Measurements from ENCODE around the gene MAPKAP1. TPM values are rescaled to one million over a fixed set of nuclear protein-coding genes. Genes with fewer than 3 reads are reported as not detected.

MAPKAP1 gene
- 69.4 TPM for polyA plus RNA-seq (2013, experiment 1 of 2)
- polyA plus RNA-seq (2013, experiment 2 of 2) = 69.2 TPM

DNA sequence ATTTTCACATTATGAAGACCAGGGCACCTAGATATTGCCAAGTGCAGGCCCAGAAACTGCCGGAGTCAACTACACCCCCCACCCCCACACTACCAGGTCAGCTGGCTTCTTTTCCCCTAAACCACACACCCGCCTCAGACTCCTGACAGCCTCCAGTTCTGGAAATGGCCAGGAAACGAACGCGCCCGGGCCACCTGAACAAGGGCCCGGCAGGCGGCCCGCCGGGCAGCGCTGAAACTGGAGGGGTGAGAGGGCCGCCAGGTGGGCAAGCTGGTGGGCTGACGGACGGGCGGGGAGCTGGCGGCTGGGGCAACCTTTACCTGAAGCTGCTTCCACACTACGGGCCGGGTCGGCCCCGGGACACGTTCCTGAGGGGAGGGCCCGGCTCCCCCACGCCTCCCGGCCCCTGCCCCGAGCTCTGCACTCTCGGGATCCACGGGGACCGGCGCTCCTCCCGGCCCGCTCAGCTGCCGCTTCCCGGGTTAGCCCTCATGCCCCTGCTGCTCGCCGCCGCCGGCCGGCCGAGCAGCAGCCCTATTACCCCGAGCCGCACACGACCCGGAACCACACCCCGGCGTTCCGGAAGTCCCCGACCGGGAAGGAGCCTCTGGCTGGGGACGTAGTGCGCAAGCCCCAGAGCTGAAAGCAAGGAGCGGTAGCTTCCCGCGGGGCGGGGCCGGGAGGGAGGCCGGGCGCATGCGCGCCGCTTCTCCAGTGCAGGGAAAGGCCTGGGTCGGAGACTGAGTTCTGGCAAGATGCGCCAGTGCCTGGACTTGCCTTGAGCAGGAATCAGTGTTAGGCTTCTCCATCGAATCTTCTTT lies at the start of gene MAPKAP1:
TSS of gene MAPKAP1 (minus strand) at position 558 of the 821 bp plus-strand sequence. CDS start 34,634 bp downstream, outside the sequence.
- Histone ChIP-seq H3K9me3 (ENCODE audit: insufficient read depth, low read depth, low read length) (no peaks in the 10 kb centered on the region), H3K27me3 (ENCODE audit: insufficient read depth, low read length) (no peaks in the 10 kb centered on the region), H3K36me3 (ENCODE audit: insufficient read depth, low read length) (no peaks in the 10 kb centered on the region), H3K9ac (ENCODE audit: low read depth, low read length) (peak within 1 kb of the TSS; percentile 86), H3K4me1 (ENCODE audit: insufficient read depth, low read length) (peaks cover 14% of the 10 kb centered on the region), H3K27ac (ENCODE audit: low read depth, low read length) (peak within 1 kb of the TSS; percentile 70), H3K4me3 (ENCODE audit: low read length) (peak within 1 kb of the TSS; percentile 92)
- under 1% methylated on average over 63 of the region's 63 CpGs for WGBS

DNA sequence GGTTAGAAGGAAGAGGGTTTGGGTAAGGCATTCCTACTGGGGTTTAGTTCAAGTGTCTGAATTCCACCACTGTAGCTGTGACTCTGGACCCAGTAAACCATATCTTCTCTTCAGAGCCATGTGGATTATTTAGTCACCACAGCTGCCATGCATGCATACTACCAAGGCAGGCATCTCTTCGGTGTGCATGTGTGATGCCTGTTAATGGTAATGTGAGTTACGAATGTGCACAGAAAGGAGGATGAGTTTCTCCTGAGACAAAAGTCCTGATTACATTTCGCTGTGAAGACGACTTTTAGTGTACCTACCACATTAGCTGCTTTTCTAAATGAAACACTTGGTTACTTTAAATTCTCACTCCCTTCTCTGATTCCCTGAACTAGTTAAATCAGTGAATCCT lies 49.5 kb upstream of the MAPKAP1 start:
- peaks cover 100% of the 10 kb centered on the region for H3K4me1 ChIP-seq (ENCODE audit: insufficient read depth, low read length)
- H3K9me3 ChIP-seq (ENCODE audit: insufficient read depth, low read depth, low read length) = no peaks in the 10 kb centered on the region
- no peak overlapping the region for H3K4me3 ChIP-seq (ENCODE audit: low read length)
- 90% methylated on average over 4 of the region's 4 CpGs for WGBS
- no peaks in the 10 kb centered on the region for H3K27me3 ChIP-seq (ENCODE audit: insufficient read depth, low read length)
- H3K27ac ChIP-seq (ENCODE audit: low read depth, low read length) = peak overlapping the region; percentile 2; the same call in 1 of the 2 replicates
- H3K9ac ChIP-seq (ENCODE audit: low read depth, low read length) = no peak overlapping the region
- H3K36me3 ChIP-seq (ENCODE audit: insufficient read depth, low read length) = peaks cover 2% of the 10 kb centered on the region; the same call in 1 of the 2 replicates

DNA sequence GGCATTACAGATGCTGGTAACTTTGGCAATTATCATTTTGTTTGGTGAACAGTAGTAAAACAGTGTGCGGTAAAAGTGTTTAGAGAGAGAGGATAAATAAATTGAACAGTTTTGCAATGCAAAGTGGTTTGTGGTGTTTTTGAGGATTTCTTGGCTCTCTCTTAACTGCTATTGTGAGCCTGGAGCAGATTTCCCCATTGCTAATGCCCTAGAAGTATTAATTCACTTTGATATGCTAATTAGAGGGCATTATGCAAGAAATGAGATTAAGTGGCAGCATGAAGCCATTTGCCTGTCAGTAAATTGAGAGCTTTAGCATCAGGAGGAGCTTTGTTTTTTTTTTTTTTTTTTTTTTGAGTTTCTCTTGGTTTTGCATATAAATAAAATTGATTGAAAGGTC lies 48.3 kb upstream of the MAPKAP1 start:
- Histone ChIP-seq H3K4me3 (ENCODE audit: low read length) (peak overlapping the region; percentile 2; the same call in 1 of the 2 replicates), H3K27ac (ENCODE audit: low read depth, low read length) (peak overlapping the region; percentile 7; the same call in 1 of the 2 replicates), H3K27me3 (ENCODE audit: insufficient read depth, low read length) (no peaks in the 10 kb centered on the region), H3K9me3 (ENCODE audit: insufficient read depth, low read depth, low read length) (no peaks in the 10 kb centered on the region), H3K9ac (ENCODE audit: low read depth, low read length) (no peak overlapping the region), H3K36me3 (ENCODE audit: insufficient read depth, low read length) (peaks cover 8% of the 10 kb centered on the region), H3K4me1 (ENCODE audit: insufficient read depth, low read length) (peaks cover 100% of the 10 kb centered on the region)
- WGBS = 11% methylated on average over 1 of the region's 1 CpG

GRCh38 chr9:125754096-125754495 lies 47.1 kb upstream of the MAPKAP1 start:
- H3K9ac ChIP-seq (ENCODE audit: low read depth, low read length) = no peak overlapping the region
- H3K36me3 ChIP-seq (ENCODE audit: insufficient read depth, low read length) = peaks cover 14% of the 10 kb centered on the region
- H3K27me3 ChIP-seq (ENCODE audit: insufficient read depth, low read length) = no peaks in the 10 kb centered on the region
- peak overlapping the region; percentile 9; the same call in 1 of the 2 replicates for H3K27ac ChIP-seq (ENCODE audit: low read depth, low read length)
- H3K4me3 ChIP-seq (ENCODE audit: low read length) = no peak overlapping the region
- no peaks in the 10 kb centered on the region for H3K9me3 ChIP-seq (ENCODE audit: insufficient read depth, low read depth, low read length)
- WGBS = no CpG with 5 or more reads among the region's 2 CpGs
- H3K4me1 ChIP-seq (ENCODE audit: insufficient read depth, low read length) = peaks cover 100% of the 10 kb centered on the region

DNA sequence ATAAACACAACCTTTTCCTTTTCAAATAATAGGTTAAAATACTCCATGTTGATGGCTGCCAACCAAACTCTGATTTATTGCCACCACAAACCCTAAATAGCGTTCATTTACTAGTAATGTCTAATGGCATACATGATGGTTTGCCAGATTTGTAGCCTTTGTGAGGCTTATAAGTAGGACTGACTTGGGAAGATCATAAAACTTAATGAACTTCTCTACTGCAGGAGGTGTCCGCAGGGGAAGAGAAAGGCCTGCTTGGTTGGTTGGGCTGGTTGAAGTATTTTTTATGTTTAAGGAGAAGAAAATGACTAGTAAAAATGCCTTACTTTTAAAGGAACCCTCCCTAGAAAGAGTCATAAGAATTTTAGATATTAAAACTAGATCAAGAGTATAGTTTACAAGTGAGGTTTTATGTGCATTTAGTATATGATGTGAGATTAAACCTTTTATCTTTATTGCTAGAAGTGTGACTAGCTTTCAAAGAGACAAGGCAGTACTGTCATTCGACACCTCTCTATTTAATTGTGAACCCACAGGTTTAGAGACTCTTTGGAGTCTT lies 45.1 kb upstream of the MAPKAP1 start:
- Histone ChIP-seq H3K4me3 (ENCODE audit: low read length) (peak overlapping the region; percentile 7; the same call in 1 of the 2 replicates), H3K36me3 (ENCODE audit: insufficient read depth, low read length) (peaks cover 17% of the 10 kb centered on the region), H3K27me3 (ENCODE audit: insufficient read depth, low read length) (no peaks in the 10 kb centered on the region), H3K9ac (ENCODE audit: low read depth, low read length) (no peak overlapping the region), H3K27ac (ENCODE audit: low read depth, low read length) (peak overlapping the region; percentile 27; the same call in 1 of the 2 replicates), H3K4me1 (ENCODE audit: insufficient read depth, low read length) (peaks cover 83% of the 10 kb centered on the region), H3K9me3 (ENCODE audit: insufficient read depth, low read depth, low read length) (no peaks in the 10 kb centered on the region)
- 61% methylated on average over 3 of the region's 3 CpGs for WGBS

DNA sequence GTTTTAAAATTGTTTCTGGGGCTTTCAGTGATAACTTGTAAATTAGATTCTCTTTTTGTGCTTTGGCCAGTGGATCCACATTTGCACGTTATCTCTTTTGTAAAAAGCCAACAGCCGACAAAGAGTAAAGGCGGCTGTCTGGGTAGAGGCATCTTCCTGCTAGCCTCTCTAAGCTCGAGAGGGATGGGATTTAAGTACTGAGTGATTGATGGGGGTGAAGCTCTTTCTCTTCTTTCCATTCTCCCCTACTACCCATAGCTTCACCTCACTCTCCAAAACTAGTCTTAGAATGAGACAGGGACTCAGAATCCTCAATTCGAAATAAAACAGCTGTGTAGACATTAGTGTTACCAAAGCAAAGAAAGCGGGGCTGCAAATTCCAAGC lies 43.6 kb upstream of the MAPKAP1 start:
- H3K27me3 ChIP-seq (ENCODE audit: insufficient read depth, low read length) = no peaks in the 10 kb centered on the region
- no peak overlapping the region for H3K9ac ChIP-seq (ENCODE audit: low read depth, low read length)
- H3K9me3 ChIP-seq (ENCODE audit: insufficient read depth, low read depth, low read length) = no peaks in the 10 kb centered on the region
- peak overlapping the region; percentile 91 for H3K4me3 ChIP-seq (ENCODE audit: low read length)
- peaks cover 17% of the 10 kb centered on the region for H3K36me3 ChIP-seq (ENCODE audit: insufficient read depth, low read length)
- 31% methylated on average over 5 of the region's 6 CpGs for WGBS
- H3K4me1 ChIP-seq (ENCODE audit: insufficient read depth, low read length) = peaks cover 68% of the 10 kb centered on the region
- H3K27ac ChIP-seq (ENCODE audit: low read depth, low read length) = peak overlapping the region; percentile 55; the same call in 1 of the 2 replicates

DNA sequence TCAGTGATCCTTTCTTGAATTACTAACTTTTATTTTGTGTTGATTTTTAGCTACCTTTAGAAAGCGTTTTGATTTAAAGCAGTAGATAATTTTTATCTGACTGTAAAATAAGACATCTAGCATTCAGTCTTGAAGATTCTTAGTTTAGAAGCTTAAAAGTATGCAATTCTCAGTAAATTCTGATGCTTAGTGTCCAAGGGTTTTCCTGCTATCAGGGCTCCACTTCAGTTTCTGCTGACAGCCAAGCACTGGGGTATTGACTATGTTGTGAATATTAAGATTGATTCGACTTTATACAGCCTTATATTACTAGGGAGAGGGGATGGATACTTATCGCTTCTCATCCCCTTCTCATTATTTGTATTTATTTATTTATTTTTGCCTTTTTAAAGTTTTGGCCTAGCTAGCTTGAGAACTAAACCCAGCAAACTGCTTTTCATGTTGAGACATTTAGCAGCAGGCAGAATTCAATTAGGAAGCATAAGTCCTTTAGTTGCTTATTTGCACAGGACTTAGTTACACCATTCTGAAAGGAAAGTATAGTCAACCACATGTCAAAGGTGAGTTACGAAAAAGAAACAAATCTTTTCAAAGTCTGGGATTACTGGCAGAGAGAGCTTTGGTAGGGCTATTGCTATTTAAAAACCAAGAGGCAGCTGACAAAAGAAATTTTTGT lies 43.1 kb upstream of the MAPKAP1 start:
- Histone ChIP-seq H3K36me3 (ENCODE audit: insufficient read depth, low read length) (peaks cover 17% of the 10 kb centered on the region), H3K27ac (ENCODE audit: low read depth, low read length) (peak overlapping the region; percentile 55; the same call in 1 of the 2 replicates), H3K9ac (ENCODE audit: low read depth, low read length) (no peak overlapping the region), H3K4me3 (ENCODE audit: low read length) (peak overlapping the region; percentile 91), H3K4me1 (ENCODE audit: insufficient read depth, low read length) (peaks cover 68% of the 10 kb centered on the region), H3K9me3 (ENCODE audit: insufficient read depth, low read depth, low read length) (no peaks in the 10 kb centered on the region), H3K27me3 (ENCODE audit: insufficient read depth, low read length) (peaks cover 5% of the 10 kb centered on the region; the same call in 1 of the 2 replicates)
- WGBS = 49% methylated on average over 2 of the region's 4 CpGs

- no peak overlapping the region for H3K27ac ChIP-seq (ENCODE audit: low read depth, low read length)
- no peaks in the 10 kb centered on the region for H3K9me3 ChIP-seq (ENCODE audit: insufficient read depth, low read depth, low read length)
- 47% methylated on average over 3 of the region's 4 CpGs for WGBS
- peak overlapping the region; percentile 91 for H3K4me3 ChIP-seq (ENCODE audit: low read length)
- H3K4me1 ChIP-seq (ENCODE audit: insufficient read depth, low read length) = peaks cover 62% of the 10 kb centered on the region
- peaks cover 17% of the 10 kb centered on the region for H3K36me3 ChIP-seq (ENCODE audit: insufficient read depth, low read length)
- H3K27me3 ChIP-seq (ENCODE audit: insufficient read depth, low read length) = peaks cover 6% of the 10 kb centered on the region; the same call in 1 of the 2 replicates
- no peak overlapping the region for H3K9ac ChIP-seq (ENCODE audit: low read depth, low read length)
Observed at GRCh38 chr9:125749287-125749935, 42.4 kb upstream of the MAPKAP1 start.

DNA sequence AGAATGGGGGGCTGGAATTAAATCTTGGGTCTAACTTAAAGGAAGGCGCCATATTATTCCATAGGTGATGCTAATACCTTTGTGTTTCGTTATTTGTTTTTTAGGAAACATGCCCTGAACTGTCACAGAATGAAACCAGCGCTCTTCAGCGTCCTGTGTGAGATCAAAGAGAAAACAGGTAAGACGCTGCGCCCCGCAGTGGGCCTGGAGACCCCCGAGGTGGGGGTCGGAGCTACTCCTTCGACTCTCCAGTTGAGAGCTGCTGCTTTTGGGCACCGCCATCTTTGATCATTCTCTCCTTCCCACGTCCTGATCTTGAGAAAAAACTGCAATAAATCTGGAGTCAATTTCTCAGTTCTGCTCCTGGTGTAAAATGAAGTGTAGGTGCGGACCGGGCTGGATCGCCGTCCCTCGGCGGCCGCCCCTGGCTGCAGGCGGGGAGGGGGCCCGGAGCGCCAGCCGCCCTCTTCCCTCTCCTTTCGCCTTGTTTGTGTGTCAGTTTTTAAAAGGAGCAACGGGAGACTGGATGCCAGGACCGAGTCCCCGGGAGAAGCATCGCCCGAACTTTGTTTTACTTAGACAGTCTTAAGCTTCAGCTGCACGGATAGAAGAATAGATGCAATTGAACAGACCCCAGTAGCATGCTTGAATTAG lies 41.6 kb upstream of the MAPKAP1 start:
- peak overlapping the region; percentile 91 for H3K4me3 ChIP-seq (ENCODE audit: low read length)
- H3K27me3 ChIP-seq (ENCODE audit: insufficient read depth, low read length) = peaks cover 6% of the 10 kb centered on the region; the same call in 1 of the 2 replicates
- peaks cover 53% of the 10 kb centered on the region for H3K4me1 ChIP-seq (ENCODE audit: insufficient read depth, low read length)
- WGBS = under 1% methylated on average over 30 of the region's 30 CpGs
- peaks cover 17% of the 10 kb centered on the region for H3K36me3 ChIP-seq (ENCODE audit: insufficient read depth, low read length)
- H3K27ac ChIP-seq (ENCODE audit: low read depth, low read length) = peak overlapping the region; percentile 45; the same call in 1 of the 2 replicates
- peak overlapping the region; percentile 75; the same call in 1 of the 2 replicates for H3K9ac ChIP-seq (ENCODE audit: low read depth, low read length)
- H3K9me3 ChIP-seq (ENCODE audit: insufficient read depth, low read depth, low read length) = no peaks in the 10 kb centered on the region

- H3K4me3 ChIP-seq (ENCODE audit: low read length) = peak overlapping the region; percentile 91
- peaks cover 8% of the 10 kb centered on the region; the same call in 1 of the 2 replicates for H3K27me3 ChIP-seq (ENCODE audit: insufficient read depth, low read length)
- WGBS = under 1% methylated on average over 88 of the region's 88 CpGs
- H3K36me3 ChIP-seq (ENCODE audit: insufficient read depth, low read length) = peaks cover 17% of the 10 kb centered on the region
- peak overlapping the region; percentile 74; the same call in 1 of the 2 replicates for H3K27ac ChIP-seq (ENCODE audit: low read depth, low read length)
- peaks cover 47% of the 10 kb centered on the region for H3K4me1 ChIP-seq (ENCODE audit: insufficient read depth, low read length)
- peak overlapping the region; percentile 75 for H3K9ac ChIP-seq (ENCODE audit: low read depth, low read length)
- H3K9me3 ChIP-seq (ENCODE audit: insufficient read depth, low read depth, low read length) = no peaks in the 10 kb centered on the region
Observed at GRCh38 chr9:125747765-125748445, 40.9 kb upstream of the MAPKAP1 start.
